ENCODE results near the gene AAR2. TPM values are rescaled to one million over a fixed set of nuclear protein-coding genes. Genes with fewer than 3 reads are reported as not detected.

AAR2 gene
- polyA plus RNA-seq, 1 donor from 2014 or later, result 28.1 TPM

DNA sequence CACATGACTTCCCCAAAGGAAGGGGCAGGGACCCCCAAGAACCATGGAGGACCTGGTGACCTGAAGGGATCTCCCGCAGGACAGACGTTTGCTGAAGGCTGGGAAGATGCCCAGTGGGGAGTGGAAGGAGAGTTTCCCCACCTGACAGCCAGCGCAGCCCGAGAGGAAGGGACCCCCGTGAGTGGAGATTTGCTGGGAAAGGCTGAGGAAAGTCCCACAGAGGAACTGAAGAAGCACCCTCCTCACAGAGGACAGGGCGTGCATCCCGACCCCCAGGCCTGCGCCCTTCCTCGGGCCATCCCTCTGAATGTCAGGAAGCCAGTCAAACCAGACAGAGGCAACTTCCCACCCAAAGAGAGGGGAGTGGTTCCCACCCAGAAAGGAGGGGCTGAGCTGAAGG lies 29.6 kb upstream of the AAR2 start:
- Histone ChIP-seq H3F3A (ENCODE audit: insufficient read depth, low read length, poor library complexity, severe bottlenecking) (no peaks in the 10 kb centered on the region), H3K9me2 (ENCODE audit: insufficient read depth, low read length) (no peaks in the 10 kb centered on the region), H3K27ac (ENCODE audit: low read length) (no peak overlapping the region), H3K4me2 (ENCODE audit: low read length) (no peak overlapping the region), H3K79me2 (replicated peaks; ENCODE audit: insufficient read depth, low read length) (no peaks in the 10 kb centered on the region), H3K4me3 (ENCODE audit: low read length) (no peak overlapping the region), H3K9ac (ENCODE audit: low read length) (no peak overlapping the region), H3K27me3 (ENCODE audit: insufficient read depth, low read depth, low read length) (no peaks in the 10 kb centered on the region), H4K20me1 (ENCODE audit: insufficient read depth) (no peaks in the 10 kb centered on the region), H3K36me3 (ENCODE audit: insufficient read depth, low read length) (no peaks in the 10 kb centered on the region), H2AFZ (ENCODE audit: low read depth, low read length) (no peak overlapping the region), H3K9me3 (ENCODE audit: low read length) (no peaks in the 10 kb centered on the region)
- TF ChIP-seq RAD21 (conservative IDR thresholded peaks at IDR 0.05) (no peak), EP300 (conservative IDR thresholded peaks at IDR 0.05; ENCODE audit: poor library complexity, severe bottlenecking) (no peak), SMC3 (conservative IDR thresholded peaks at IDR 0.05; ENCODE audit: poor library complexity) (no peak), TAF1 (IDR thresholded peaks at IDR 0.05; ENCODE audit: low read depth) (no peak), POLR2AphosphoS5 (IDR thresholded peaks at IDR 0.05) (no peak), MXI1 (conservative IDR thresholded peaks at IDR 0.05; ENCODE audit: poor library complexity, severe bottlenecking) (no peak), EZH2 (IDR thresholded peaks at IDR 0.05; ENCODE audit: borderline replicate concordance, insufficient read depth, low read length, poor library complexity, severe bottlenecking) (no peak)
- TF ChIP-seq, protein P1, sequence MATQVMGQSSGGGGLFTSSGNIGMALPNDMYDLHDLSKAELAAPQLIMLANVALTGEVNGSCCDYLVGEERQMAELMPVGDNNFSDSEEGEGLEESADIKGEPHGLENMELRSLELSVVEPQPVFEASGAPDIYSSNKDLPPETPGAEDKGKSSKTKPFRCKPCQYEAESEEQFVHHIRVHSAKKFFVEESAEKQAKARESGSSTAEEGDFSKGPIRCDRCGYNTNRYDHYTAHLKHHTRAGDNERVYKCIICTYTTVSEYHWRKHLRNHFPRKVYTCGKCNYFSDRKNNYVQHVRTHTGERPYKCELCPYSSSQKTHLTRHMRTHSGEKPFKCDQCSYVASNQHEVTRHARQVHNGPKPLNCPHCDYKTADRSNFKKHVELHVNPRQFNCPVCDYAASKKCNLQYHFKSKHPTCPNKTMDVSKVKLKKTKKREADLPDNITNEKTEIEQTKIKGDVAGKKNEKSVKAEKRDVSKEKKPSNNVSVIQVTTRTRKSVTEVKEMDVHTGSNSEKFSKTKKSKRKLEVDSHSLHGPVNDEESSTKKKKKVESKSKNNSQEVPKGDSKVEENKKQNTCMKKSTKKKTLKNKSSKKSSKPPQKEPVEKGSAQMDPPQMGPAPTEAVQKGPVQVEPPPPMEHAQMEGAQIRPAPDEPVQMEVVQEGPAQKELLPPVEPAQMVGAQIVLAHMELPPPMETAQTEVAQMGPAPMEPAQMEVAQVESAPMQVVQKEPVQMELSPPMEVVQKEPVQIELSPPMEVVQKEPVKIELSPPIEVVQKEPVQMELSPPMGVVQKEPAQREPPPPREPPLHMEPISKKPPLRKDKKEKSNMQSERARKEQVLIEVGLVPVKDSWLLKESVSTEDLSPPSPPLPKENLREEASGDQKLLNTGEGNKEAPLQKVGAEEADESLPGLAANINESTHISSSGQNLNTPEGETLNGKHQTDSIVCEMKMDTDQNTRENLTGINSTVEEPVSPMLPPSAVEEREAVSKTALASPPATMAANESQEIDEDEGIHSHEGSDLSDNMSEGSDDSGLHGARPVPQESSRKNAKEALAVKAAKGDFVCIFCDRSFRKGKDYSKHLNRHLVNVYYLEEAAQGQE (IDR thresholded peaks at IDR 0.05; ENCODE audit: borderline replicate concordance), result no peak
- TF ChIP-seq, protein P2, sequence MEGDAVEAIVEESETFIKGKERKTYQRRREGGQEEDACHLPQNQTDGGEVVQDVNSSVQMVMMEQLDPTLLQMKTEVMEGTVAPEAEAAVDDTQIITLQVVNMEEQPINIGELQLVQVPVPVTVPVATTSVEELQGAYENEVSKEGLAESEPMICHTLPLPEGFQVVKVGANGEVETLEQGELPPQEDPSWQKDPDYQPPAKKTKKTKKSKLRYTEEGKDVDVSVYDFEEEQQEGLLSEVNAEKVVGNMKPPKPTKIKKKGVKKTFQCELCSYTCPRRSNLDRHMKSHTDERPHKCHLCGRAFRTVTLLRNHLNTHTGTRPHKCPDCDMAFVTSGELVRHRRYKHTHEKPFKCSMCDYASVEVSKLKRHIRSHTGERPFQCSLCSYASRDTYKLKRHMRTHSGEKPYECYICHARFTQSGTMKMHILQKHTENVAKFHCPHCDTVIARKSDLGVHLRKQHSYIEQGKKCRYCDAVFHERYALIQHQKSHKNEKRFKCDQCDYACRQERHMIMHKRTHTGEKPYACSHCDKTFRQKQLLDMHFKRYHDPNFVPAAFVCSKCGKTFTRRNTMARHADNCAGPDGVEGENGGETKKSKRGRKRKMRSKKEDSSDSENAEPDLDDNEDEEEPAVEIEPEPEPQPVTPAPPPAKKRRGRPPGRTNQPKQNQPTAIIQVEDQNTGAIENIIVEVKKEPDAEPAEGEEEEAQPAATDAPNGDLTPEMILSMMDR (IDR thresholded peaks at IDR 0.05; ENCODE audit: poor library complexity, severe bottlenecking), result no peak

DNA sequence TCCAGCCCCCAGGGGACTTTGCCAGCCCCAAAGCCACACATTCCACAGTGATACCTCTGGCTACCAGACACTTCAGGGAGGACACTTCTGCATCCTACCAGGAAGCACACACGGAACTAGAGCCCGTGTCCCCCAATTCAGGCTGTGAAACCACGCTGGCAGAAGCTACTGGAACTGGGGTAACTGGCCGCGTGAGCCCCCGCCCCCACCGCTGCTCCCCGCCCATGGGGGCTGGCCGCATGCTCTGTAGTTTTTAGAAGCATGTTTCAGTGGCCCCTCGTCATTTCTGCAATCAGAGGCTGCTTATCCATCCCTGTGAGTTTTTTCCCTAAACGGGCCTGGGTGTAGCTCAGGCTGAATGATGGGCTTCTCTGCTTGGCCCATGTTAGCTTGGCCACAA lies 28.7 kb upstream of the AAR2 start:
- H3K27me3 ChIP-seq (ENCODE audit: insufficient read depth, low read depth, low read length), result no peaks in the 10 kb centered on the region
- H3F3A ChIP-seq (ENCODE audit: insufficient read depth, low read length, poor library complexity, severe bottlenecking), result no peaks in the 10 kb centered on the region
- H3K9ac ChIP-seq (ENCODE audit: low read length), result no peak overlapping the region
- TF ChIP-seq POLR2AphosphoS5 (IDR thresholded peaks at IDR 0.05), result no peak
- TF ChIP-seq TAF1 (IDR thresholded peaks at IDR 0.05; ENCODE audit: low read depth), result no peak
- TF ChIP-seq, protein P2 (IDR thresholded peaks at IDR 0.05; ENCODE audit: poor library complexity, severe bottlenecking), result no peak
- no peak for TF ChIP-seq MXI1 (conservative IDR thresholded peaks at IDR 0.05; ENCODE audit: poor library complexity, severe bottlenecking)
- TF ChIP-seq, protein P1 (IDR thresholded peaks at IDR 0.05; ENCODE audit: borderline replicate concordance), result no peak
- no peak for TF ChIP-seq SMC3 (conservative IDR thresholded peaks at IDR 0.05; ENCODE audit: poor library complexity)
- no peak for TF ChIP-seq EZH2 (IDR thresholded peaks at IDR 0.05; ENCODE audit: borderline replicate concordance, insufficient read depth, low read length, poor library complexity, severe bottlenecking)
- TF ChIP-seq EP300 (conservative IDR thresholded peaks at IDR 0.05; ENCODE audit: poor library complexity, severe bottlenecking), result no peak
- no peak for TF ChIP-seq RAD21 (conservative IDR thresholded peaks at IDR 0.05)
- H3K4me3 ChIP-seq (ENCODE audit: low read length), result no peak overlapping the region
- H3K27ac ChIP-seq (ENCODE audit: low read length), result no peak overlapping the region
- no peaks in the 10 kb centered on the region for H3K9me2 ChIP-seq (ENCODE audit: insufficient read depth, low read length)
- H3K9me3 ChIP-seq (ENCODE audit: low read length), result no peaks in the 10 kb centered on the region
- no peak overlapping the region for H2AFZ ChIP-seq (ENCODE audit: low read depth, low read length)
- no peak overlapping the region for H3K4me2 ChIP-seq (ENCODE audit: low read length)
- H3K79me2 ChIP-seq (replicated peaks; ENCODE audit: insufficient read depth, low read length), result no peaks in the 10 kb centered on the region
- H3K36me3 ChIP-seq (ENCODE audit: insufficient read depth, low read length), result no peaks in the 10 kb centered on the region
- H4K20me1 ChIP-seq (ENCODE audit: insufficient read depth), result no peaks in the 10 kb centered on the region

All from neural cell (in vitro differentiated cells).